Fibroblast of gingiva (primary cell): ENCODE data around the gene FN1.
A peak's percentile ranks its signal among the peaks of the same experiment; 100 is the strongest.

ENCODE experiments used
- DNase-seq: peaks from one replicate; pipeline ENCODE4 v3.0.0-alpha.2; 2011; ENCODE audit warnings: low read depth

Gene FN1

GRCh38 chr2:215382480-215382879 lies 53.4 kb downstream of the FN1 start:
- DNase-seq: no peak

- DNase-seq: no peak
Observed at GRCh38 chr2:215382011-215382410, 53.9 kb downstream of the FN1 start.

GRCh38 chr2:215380699-215381098 lies 55.2 kb downstream of the FN1 start:
- no peak for DNase-seq

GRCh38 chr2:215379948-215380347 lies 55.9 kb downstream of the FN1 start:
- no peak for DNase-seq

GRCh38 chr2:215379039-215379438 lies 56.8 kb downstream of the FN1 start:
- DNase-seq: no peak

- DNase-seq: no peak
Observed at GRCh38 chr2:215378045-215378444, 57.8 kb downstream of the FN1 start.

- no peak for DNase-seq
Observed at GRCh38 chr2:215377283-215377682, 58.6 kb downstream of the FN1 start.

GRCh38 chr2:215376103-215376780 lies 59.6 kb downstream of the FN1 start:
- no peak for DNase-seq

GRCh38 chr2:215375467-215375830 lies 60.4 kb downstream of the FN1 start:
- no peak for DNase-seq

- no peak for DNase-seq
Observed at GRCh38 chr2:215374642-215375466, 61.0 kb downstream of the FN1 start.

GRCh38 chr2:215374002-215374401 lies 61.9 kb downstream of the FN1 start:
- no peak for DNase-seq

- no peak for DNase-seq
Observed at GRCh38 chr2:215372968-215373649, 62.8 kb downstream of the FN1 start.

GRCh38 chr2:215371915-215372897 lies 63.7 kb downstream of the FN1 start:
- no peak for DNase-seq

GRCh38 chr2:215370112-215370965 lies 65.5 kb downstream of the FN1 start:
- DNase-seq: no peak

GRCh38 chr2:215369181-215369760 lies 66.6 kb downstream of the FN1 start:
- no peak for DNase-seq

- DNase-seq: no peak
Observed at GRCh38 chr2:215368493-215368809, 67.4 kb downstream of the FN1 start.

GRCh38 chr2:215367662-215368492 lies 68.0 kb downstream of the FN1 start:
- peak; percentile 53 for DNase-seq

- no peak for DNase-seq
Observed at GRCh38 chr2:215366440-215367032, 69.3 kb downstream of the FN1 start.

GRCh38 chr2:215365184-215365658 lies 70.6 kb downstream of the FN1 start:
- DNase-seq: no peak
